ENCODE data around the gene GRK3.

DNA sequence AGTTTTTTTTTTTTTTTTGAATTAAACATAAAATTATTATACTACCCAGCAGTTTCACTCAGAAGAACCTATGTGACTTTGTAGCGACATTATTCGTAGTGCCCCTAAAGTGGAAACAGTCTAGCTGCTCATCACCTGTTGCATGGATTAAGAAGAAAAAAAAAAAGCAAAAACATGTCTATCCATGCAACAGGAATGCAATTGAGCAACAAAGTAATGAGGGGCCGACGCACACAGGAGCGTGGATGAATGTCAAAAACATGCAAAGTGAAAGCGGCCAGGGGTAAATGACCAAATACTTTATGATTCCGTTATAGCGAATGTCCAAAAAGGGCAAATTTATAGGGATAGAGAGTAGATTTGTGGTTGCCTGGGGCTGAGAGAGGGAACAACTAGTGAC, 193.8 kb downstream of the GRK3 start:
- TF ChIP-seq, protein P1, sequence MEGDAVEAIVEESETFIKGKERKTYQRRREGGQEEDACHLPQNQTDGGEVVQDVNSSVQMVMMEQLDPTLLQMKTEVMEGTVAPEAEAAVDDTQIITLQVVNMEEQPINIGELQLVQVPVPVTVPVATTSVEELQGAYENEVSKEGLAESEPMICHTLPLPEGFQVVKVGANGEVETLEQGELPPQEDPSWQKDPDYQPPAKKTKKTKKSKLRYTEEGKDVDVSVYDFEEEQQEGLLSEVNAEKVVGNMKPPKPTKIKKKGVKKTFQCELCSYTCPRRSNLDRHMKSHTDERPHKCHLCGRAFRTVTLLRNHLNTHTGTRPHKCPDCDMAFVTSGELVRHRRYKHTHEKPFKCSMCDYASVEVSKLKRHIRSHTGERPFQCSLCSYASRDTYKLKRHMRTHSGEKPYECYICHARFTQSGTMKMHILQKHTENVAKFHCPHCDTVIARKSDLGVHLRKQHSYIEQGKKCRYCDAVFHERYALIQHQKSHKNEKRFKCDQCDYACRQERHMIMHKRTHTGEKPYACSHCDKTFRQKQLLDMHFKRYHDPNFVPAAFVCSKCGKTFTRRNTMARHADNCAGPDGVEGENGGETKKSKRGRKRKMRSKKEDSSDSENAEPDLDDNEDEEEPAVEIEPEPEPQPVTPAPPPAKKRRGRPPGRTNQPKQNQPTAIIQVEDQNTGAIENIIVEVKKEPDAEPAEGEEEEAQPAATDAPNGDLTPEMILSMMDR (IDR thresholded peaks at IDR 0.05; ENCODE audit: low read length), result no peak
- TF ChIP-seq EZH2 (IDR thresholded peaks at IDR 0.05; ENCODE audit: borderline replicate concordance, low read length), result no peak
